T1000 (cell line): ENCODE results near the gene EXOC7.

Source experiments
- DNase-seq: peaks from one replicate; lab custom pipeline; 2025; ENCODE audit warnings: mixed read lengths; lab: John Stamatoyannopoulos, UW

Gene EXOC7

GRCh38 chr17:76138896-76139752, 35.5 kb upstream of the EXOC7 start:
- DNase-seq: no peak

DNA sequence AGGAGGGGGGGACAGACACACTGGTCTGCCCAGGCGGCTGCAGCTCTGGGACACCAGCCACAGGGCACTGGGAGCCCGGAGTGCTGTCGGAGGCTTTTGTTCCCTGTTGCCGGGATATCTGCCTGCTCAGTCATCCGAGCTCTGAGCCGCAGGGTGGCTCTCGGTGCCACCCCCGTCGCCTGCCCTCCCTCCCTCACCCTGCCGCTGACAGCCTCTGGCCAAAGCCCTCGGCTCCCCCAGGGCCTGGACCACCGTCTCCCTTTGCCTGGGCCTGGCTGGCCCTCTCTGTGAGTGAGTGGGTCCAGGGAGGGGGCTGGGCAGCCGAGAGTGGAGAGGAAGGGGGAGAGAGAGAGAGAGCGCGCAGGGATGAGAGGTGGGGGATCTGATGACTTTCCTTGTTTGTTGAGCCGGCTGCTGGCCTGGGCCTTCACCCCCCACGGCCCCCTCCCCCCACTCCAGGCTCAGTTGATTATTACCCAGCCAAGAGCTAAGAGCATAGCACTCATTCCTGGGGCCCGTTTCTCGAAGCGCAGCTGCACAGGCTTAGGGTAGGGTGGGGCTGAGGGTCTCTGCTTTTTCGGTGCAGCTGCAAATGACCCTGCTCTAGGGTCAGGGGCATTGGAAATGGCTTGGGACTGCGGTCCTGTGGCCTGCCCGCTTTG, 34.8 kb upstream of the EXOC7 start:
- no peak for DNase-seq

DNA sequence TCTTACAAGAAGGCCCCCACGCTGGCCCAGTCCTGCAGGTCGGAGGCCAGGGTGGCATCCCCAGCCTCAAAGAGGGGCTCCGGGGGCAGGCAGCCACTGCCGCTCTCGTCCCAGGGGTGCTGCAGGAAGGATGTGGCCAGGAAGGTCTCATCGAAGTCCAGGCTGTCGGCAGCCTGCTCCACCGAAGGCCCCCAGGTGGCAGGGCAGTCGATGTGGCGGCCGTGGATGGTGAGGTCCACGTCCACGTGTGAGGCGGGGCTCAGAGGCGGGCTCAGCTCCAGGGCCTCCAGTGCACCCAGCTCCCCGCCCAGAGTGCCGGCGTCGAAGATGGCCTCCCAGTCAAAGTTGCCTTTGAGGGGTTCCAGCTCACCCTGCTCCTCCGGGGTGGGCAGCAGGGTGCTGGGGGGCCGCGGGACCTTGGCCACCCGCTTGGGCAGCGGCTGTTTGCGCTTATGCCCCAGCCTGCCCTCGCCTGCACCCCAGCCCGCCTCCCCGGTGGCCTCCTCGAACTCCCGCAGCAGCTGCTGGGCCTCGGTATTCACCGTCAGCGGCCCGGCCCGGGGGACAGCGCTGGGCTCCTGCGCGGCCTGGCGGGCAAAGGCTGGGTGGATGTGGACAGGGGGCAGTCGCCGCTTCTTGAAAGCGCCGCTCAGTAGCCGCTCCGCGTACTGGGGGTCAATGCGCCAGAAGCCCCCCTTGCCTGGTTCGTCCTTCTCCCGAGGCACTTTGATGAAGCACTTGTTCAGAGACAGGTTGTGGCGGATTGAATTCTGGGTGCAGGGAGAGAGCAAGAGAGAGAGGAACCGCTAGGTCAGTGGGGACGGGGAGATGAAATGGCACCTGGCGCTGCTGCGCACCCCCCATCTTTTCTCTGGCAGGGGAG, 34.0 kb upstream of the EXOC7 start:
- no peak for DNase-seq

GRCh38 chr17:76137001-76137350, 33.4 kb upstream of the EXOC7 start:
- no peak for DNase-seq

GRCh38 chr17:76136276-76137000, 32.9 kb upstream of the EXOC7 start:
- no peak for DNase-seq

- DNase-seq: no peak
Measured at GRCh38 chr17:76135810-76136188, 32.2 kb upstream of the EXOC7 start.

DNA sequence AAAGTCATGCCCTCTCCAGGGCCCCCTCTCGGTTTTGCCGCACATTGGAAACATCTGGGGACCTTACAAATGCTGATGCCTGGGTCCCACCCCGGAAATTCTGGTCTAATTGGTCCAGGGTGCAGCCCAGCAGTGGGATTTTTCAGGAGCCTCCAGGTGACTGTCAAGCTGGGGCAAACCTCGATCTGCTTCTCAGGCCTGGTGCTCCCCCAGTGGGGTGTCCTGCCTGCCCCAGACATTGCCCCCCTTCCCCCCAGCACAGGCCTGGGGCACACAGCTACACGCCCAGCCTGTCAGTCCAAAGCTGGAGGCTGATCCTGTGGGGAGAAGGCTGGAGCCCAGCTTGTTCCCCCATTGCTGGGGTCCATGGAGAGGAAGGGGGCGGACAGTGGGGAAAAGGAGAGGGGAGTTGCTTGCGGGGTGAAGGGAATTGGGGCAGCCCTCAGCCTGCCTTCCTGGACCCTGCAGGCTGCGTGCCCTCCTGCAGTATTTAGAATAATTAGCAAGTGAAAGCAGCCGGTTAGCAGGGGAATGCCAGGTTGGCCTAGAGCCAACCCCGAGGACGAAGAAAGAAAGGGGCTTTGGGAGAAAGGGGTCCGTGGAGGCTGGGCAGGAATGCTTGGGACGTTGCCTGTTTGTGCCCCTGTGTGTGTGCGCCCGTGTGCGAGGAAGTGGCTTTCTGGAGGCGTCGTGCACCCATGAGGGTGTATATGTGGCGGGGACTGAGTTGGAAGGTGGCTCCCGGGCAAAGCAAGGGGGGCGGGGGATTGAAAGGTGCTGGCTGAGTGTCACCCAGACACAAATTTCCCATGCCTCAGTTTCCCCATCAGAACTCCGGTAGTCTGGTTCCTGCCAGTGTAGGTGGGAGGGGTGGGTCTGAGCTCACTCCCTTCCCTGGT, 31.6 kb upstream of the EXOC7 start:
- no peak for DNase-seq

DNA sequence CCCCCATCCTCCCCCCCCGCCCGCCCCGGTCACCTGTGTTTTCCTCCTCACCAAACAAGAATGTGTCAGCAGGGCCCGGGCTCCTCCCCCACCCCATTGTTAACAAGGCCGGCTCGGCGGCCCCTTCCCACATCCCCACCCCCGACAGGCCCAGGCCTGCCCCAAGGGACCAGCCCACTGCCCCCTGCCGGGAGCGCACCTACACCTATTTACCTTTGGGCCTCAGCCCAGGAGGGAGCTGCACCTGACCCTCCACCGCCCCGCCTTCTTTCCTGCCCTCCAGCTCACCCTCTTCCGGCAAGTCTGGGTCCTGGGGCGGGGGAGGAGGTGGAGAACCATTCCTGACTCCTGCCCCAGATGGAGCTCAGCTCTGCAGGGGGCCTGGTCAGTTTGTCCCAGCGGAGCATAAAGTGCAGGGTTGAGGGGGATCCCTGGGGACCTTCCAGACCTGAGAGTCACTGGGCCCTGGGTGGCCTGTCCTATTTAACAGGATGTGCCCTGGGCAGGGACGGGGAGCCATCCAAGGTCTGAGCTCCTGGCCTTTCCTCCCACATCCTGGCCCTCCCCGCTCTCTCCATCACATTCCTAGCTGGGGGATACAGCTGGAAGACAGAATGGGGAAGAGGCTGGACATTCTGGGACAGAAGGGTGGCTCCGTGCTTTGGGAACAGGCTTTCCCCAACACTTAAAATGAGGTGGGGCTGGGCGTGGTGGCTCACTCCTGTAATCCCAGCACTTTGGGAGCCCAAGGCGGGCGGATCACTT, 29.2 kb upstream of the EXOC7 start:
- DNase-seq: no peak

DNA sequence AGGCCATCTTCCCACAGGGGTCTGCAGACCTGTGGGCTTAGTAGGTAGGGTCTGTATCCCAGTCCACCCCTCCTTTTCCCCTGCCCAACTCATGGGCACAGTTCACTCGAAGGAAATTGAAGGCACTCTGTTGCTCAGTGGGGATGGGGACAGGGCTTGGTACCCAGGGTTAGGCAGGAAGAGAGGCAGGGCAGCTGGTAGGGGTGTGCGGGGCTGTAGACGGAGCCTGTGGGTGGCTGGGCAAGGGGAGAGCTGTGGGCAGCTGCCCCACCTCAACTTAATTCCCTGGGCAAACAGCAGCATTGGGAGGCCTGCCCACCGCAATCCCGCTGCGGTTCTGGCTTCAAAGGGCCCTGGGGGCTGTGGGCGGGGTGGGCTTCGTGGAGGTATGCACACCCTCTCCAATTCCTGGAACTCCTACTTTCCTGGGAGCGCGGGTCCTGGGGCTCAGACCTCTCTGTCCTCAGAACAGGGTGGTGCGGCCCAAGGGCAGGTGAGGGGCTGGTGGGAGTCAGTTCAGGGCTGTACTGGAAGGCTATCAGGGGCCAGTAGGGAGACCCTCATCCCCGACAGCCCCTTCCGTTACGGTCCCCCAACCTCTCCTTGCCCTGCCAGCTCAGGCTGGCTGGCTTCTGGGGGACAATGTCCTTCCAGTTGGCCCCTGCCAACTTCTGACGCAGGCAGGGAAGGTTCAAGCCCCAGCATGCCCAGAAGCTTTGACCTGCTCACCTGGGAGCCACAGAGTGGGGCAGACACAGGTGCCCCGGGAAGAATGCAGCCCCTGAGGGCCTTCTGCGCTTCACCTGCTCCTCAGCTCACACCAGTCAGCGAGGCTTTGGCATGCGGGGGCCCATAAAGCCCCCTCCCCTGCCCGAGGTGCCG, 28.3 kb upstream of the EXOC7 start:
- DNase-seq: no peak

- DNase-seq: no peak
Measured at GRCh38 chr17:76131051-76131691, 27.6 kb upstream of the EXOC7 start.

GRCh38 chr17:76130473-76130872, 26.9 kb upstream of the EXOC7 start:
- no peak for DNase-seq

DNA sequence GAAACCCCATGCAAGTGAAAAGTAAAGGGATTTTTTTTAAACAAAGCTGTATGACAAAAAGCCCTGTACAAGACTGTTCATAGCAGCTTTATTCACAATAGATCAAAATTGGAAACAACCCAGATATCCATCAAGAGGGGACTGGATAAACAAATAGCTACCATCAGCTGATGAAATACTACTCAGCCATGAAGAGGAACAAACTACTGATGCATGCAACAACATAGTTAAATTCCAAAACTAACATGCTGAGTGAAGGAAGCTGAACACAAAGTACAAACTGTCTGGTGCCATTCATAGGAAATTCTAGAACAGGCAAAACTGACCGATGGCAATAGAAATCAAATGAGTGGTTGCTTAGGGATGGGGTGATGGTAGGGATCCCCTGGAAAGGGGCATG, 22.3 kb upstream of the EXOC7 start:
- DNase-seq: no peak

DNA sequence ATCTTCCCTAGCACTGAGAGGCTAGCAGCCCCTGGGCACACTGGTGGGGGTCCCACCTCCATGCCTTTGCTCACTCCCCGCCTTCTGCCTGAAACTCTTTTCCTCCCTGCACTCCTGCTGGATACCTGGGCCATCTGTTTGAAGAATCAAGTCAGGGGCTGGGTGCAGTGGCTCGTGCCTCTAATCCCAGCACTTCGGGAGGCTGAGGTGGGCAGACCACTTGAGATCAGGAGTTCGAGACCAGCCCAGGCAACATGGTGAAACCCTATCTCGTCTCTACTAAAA, 21.7 kb upstream of the EXOC7 start:
- no peak for DNase-seq

DNA sequence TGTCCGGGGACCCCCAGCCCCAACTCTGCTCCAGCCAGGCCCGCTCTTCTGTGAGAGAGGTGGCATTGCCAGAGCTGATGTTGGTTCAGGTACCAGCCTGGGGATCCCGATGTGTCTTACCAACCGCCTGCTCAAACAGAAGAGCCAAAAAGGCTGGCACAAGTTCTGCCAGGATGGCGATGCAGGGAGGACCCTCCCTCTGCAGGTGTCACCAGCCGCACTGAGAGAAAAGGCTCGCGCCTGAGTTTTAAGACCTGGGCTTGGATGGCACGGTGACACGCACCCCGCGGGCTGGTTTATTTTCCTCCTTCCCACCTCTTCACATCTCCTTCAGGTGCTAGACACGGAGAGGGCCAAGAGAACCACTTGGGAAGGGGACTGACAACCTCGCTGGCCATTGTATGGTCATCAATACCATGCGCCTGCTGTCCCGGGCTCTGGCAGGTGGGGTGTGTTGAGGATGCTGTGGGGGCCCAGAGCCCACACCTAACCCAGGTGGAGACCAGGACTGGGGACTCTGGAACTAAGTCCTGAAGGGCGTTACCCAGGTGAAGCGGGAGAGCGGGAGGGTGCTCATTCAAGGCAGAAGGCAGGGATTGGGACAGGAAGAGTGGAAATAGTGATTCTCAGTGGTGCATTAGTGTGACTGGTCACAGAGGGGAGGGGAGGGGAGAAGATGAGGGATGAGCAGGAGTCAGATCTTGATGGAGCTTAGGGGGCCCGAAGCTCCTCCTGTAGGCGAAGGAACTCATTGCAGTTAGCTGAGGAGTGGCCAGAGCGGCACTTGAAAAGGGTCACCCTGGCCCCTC, 21.2 kb upstream of the EXOC7 start:
- no peak for DNase-seq

- no peak for DNase-seq
Measured at GRCh38 chr17:76123749-76124581, 20.4 kb upstream of the EXOC7 start.

GRCh38 chr17:76123191-76123499, 19.6 kb upstream of the EXOC7 start:
- DNase-seq: no peak

DNA sequence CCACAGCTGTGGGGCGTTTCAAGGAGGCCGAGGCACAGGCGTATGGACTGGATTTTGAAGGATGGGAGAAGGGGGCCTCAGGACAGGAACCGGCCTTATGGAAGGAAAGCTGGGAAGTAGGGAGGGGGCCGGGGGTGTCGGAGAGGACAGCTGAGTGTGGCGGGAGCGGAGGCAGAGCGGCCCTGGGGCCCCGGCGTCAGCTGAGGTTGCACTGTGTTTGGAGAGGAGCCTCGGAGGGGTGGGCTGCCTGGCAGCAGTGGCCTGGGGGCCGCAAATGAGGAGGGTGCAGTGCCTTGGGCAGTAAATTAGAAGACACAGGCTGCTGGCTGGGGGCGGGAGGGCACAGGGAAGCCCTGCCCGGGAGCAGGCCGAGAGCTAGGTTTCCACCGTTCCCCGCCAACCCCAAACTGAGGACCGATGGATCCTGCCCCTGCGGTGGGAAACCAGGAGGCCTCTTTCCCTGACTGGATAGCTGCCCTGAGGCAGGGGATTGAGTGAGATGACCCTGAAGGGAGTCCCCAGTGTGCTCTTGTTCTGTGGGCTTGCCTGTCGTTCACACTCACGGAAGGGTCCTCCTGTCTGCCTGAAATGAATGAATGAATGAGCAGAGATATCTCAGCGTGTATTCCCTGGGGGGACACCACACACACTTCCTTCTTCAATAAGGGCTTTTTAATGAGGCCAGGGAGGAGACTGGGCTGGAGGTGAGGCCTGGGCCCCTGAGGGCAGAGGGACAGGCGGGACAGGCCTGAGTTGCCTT, 19.0 kb upstream of the EXOC7 start:
- DNase-seq: no peak
